WERI-Rb-1 (cell line): ENCODE results near the gene C16orf89.

ENCODE experiments used
- DNase-seq: peaks from one replicate; pipeline ENCODE4 v3.0.0-alpha.2; 2020
- H3K27ac ChIP-seq: fragments of 250-450 bp; sonication (Bioruptor Pico); 2 replicates; pipeline ENCODE4 v1.5.1; 2020; ENCODE audit warnings: mild to moderate bottlenecking, moderate library complexity
- H3K27me3 ChIP-seq: fragments of 250-450 bp; sonication (Bioruptor Pico); 2 replicates; pipeline ENCODE4 v1.5.1; 2021; ENCODE audit warnings: mild to moderate bottlenecking, low read depth, moderate library complexity; ENCODE audit not compliant: insufficient read depth, severe bottlenecking
- H3K36me3 ChIP-seq: fragments of 250-450 bp; sonication (Bioruptor Pico); 2 replicates; pipeline ENCODE4 v1.5.1; 2020; ENCODE audit warnings: mild to moderate bottlenecking, moderate library complexity
- H3K4me3 ChIP-seq: 2 replicates; pipeline ENCODE4 v1.5.1; 2011; ENCODE audit warnings: low read depth, mild to moderate bottlenecking, control low read depth, low read length
- H3K9me3 ChIP-seq: fragments of 250-450 bp; sonication (Bioruptor Pico); 2 replicates; pipeline ENCODE4 v1.5.1; 2021; ENCODE audit warnings: mild to moderate bottlenecking, moderate library complexity; ENCODE audit not compliant: severe bottlenecking
- TF ChIP-seq, protein P1 (sequence below): IDR thresholded peaks from 2 replicates; pipeline ENCODE4 v1.5.1; 2011; ENCODE audit warnings: low read depth, mild to moderate bottlenecking, control low read depth, inconsistent platforms, low read length

Gene C16orf89

DNA sequence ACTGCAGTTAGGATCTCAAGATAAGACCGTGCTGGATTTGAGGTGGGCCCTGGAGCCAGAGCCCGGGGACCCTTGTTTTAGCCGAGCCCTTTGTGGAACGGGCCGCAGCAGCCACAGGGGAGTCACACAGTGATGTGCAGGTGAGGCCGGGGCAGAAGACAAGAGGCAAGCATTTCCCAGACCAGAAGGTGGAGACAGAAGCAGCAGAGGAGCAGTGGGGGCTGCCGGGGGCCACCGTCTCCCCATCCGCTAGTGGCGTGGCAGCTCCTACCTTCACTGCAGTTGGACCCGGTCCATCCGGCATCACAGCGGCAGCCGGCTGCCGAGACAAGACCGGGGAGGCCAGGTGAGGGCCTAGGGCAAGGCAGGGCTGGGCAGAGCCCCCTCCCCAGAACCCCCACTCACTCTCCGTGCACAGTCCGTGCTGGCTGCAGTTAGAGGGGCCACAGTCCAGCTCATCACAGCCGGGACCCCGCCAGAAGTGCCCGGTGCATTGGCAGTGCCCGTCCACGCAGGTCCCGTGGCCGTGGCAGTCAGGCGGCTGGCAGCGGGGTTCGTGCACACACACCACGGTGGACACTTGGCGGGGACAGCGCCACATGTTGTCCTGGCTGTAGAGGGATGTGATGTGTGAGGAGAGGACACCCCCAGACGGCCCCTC, 38.1 kb downstream of the C16orf89 start:
- no peaks in the 10 kb centered on the region for H3K36me3 ChIP-seq
- H3K27ac ChIP-seq: no peak overlapping the region
- H3K4me3 ChIP-seq: no peak overlapping the region
- no peak for DNase-seq
- no peaks in the 10 kb centered on the region for H3K27me3 ChIP-seq
- TF ChIP-seq, protein P1, sequence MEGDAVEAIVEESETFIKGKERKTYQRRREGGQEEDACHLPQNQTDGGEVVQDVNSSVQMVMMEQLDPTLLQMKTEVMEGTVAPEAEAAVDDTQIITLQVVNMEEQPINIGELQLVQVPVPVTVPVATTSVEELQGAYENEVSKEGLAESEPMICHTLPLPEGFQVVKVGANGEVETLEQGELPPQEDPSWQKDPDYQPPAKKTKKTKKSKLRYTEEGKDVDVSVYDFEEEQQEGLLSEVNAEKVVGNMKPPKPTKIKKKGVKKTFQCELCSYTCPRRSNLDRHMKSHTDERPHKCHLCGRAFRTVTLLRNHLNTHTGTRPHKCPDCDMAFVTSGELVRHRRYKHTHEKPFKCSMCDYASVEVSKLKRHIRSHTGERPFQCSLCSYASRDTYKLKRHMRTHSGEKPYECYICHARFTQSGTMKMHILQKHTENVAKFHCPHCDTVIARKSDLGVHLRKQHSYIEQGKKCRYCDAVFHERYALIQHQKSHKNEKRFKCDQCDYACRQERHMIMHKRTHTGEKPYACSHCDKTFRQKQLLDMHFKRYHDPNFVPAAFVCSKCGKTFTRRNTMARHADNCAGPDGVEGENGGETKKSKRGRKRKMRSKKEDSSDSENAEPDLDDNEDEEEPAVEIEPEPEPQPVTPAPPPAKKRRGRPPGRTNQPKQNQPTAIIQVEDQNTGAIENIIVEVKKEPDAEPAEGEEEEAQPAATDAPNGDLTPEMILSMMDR: no peak
- H3K9me3 ChIP-seq: no peaks in the 10 kb centered on the region

DNA sequence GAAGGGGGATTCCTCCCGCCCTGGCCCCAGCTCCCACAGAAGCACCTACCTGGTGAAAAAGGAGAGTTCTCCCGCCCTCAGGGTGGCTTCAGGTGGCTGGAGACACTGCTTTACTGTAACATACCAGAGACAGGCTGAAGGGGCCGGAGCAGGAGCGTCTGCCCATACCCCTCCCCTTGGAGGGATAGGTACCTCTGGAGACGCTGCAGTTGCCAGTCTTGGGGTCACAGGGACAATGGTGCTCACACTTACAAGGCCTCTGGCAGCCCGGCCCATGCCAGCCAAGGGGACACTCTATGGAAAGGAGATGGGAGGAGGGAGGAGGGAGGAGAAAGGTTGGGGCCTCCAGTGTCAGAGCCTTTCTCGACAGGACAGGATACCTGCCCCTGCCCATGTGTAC, 38.7 kb downstream of the C16orf89 start:
- TF ChIP-seq, protein P1: no peak
- no peaks in the 10 kb centered on the region for H3K9me3 ChIP-seq
- no peak overlapping the region for H3K27ac ChIP-seq

DNA sequence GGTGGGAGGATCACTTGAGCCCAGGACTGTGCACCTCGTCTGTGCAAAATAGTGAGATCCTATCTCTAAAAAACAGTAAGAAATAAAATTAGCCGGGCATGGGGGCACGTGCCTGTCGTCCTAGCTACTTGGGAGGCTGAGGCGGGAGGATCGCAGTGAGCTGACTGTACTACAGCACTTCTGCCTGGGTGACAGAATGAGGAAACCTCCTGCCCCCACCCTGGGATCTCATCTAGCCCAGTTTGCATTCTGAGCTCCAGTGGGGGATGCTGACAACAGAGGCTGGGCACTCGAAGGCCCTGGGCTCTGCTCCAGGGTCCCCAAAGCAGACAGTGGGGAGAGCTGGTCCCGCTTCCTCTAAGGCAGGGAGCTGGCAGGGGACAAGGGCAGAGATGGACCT, 39.1 kb downstream of the C16orf89 start:
- H3K36me3 ChIP-seq: no peaks in the 10 kb centered on the region
- no peaks in the 10 kb centered on the region for H3K9me3 ChIP-seq
- H3K27me3 ChIP-seq: no peaks in the 10 kb centered on the region
- H3K4me3 ChIP-seq: no peak overlapping the region
- no peak for DNase-seq
- H3K27ac ChIP-seq: no peak overlapping the region
- TF ChIP-seq, protein P1: no peak

More for the DNA sequence above, 38.7 kb downstream of the C16orf89 start:
- Histone ChIP-seq H3K36me3 (no peaks in the 10 kb centered on the region), H3K27me3 (no peaks in the 10 kb centered on the region), H3K4me3 (no peak overlapping the region)
- DNase-seq: no peak

DNA sequence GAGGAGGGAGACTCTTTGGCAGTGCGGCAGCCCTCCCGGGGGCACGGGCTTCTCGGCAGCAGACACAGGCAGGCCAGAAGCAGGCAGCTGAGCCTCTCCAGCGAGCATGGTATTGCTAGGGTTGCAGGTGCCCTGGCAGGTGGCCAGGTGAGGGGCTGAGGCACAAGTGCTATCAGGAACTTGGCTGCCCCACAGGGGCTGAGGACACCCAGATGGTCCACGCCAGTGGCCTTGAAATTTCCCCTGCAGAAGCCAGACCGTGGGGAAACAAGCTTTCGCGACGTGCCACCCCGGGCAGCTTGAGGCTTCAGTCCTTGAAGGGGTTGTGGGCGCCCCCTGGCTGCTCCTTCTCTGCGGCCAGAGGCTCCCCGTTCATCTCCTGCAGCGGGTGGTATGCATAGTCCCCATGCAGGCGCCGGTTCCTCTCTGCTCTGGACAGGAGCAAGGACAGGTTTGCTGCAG, 40.6 kb downstream of the C16orf89 start:
- Histone ChIP-seq H3K27me3 (no peaks in the 10 kb centered on the region), H3K27ac (0 out of 2 replicates have a peak overlapping the region, but pooled peaks have one; percentile 2), H3K4me3 (peak overlapping the region; percentile 6), H3K36me3 (no peaks in the 10 kb centered on the region), H3K9me3 (no peaks in the 10 kb centered on the region)
- peak; percentile 82 for DNase-seq
- TF ChIP-seq, protein P1: peak; percentile 90

DNA sequence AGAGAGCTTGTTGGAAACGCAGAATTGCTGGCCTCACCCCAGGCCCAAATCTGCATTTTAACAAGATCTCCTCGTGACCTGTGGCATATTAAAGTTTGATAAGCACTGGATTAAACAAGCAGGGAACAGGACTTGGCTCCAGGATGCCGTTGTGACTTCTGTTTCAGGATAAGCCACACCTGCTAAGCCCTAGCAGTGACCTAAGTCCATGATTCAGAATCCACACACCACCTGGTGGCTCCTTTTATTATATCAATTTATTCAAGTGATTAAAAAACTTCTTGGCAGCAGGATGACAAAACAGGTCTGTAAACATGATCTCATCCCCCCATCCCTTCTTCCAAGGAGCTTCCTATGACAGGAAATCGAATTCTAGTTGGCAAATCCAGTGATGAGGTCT, 41.1 kb downstream of the C16orf89 start:
- Histone ChIP-seq H3K9me3 (no peaks in the 10 kb centered on the region), H3K27ac (no peak overlapping the region), H3K36me3 (no peaks in the 10 kb centered on the region), H3K4me3 (peak overlapping the region; percentile 6), H3K27me3 (no peaks in the 10 kb centered on the region)
- TF ChIP-seq, protein P1: peak; percentile 46; the same call in 1 of the 2 replicates
- peak; percentile 62 for DNase-seq

DNA sequence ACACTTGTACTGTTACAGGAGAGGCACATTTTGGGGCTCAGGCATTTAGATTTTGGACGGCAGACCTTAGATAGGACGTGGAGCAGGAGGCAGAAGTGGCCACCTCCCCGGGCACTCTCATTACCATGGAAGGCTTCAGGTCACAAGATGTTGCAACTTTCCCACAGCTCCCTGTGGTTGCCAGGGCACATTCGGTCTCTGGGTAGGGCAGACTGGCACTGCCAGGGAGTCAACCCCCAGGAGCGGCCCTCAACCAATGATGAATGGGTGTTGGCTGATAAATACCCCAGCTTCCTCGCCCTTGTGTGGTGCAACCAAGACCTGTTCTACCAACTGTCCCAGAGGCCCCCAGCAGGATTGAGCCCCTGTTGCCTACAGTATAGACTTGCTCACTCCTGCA, 43.2 kb downstream of the C16orf89 start:
- Histone ChIP-seq H3K27ac (no peak overlapping the region), H3K27me3 (no peaks in the 10 kb centered on the region), H3K36me3 (no peaks in the 10 kb centered on the region), H3K4me3 (no peak overlapping the region), H3K9me3 (no peaks in the 10 kb centered on the region)
- DNase-seq: no peak
- TF ChIP-seq, protein P1: no peak
